ENCODE data around the gene DOCK7. TPM values are rescaled to one million over a fixed set of nuclear protein-coding genes. Genes with fewer than 3 reads are reported as not detected.

The DOCK7 gene
- polyA plus RNA-seq, 3 donors = 2.9 to 3.7 (median 3.5) TPM

- H3K4me1 Mint-ChIP-seq = peaks cover 9% of the 10 kb centered on the region
- no CpG with 5 or more reads among the region's 3 CpGs for WGBS (ENCODE audit: insufficient coverage)
- DNase-seq = no peak
- H3K27me3 Mint-ChIP-seq (ENCODE audit: low read depth in 3 of 3) = peaks cover 0 to 3% (median 0%) of the 10 kb centered on the region in 3 donors
- Histone ChIP-seq H4K20me1 (ENCODE audit: insufficient read depth, low read length) (no peaks in the 10 kb centered on the region), H3K79me2 (ENCODE audit: insufficient read depth, low read length) (no peaks in the 10 kb centered on the region), H2AFZ (ENCODE audit: insufficient read depth, low read depth, low read length, poor library complexity, severe bottlenecking) (no peak overlapping the region), H3K9ac (ENCODE audit: insufficient read depth, low read length, poor library complexity, severe bottlenecking) (no peak overlapping the region), H3K9me3 (replicated peaks in 1 of 2; ENCODE audit: control insufficient read depth in 1 of 2, insufficient read depth in 1 of 2, low read length in 2 of 2) (no peaks in the 10 kb centered on the region), H3K27me3 (ENCODE audit: control insufficient read depth in 2 of 2, insufficient read depth in 2 of 2, low read length in 2 of 2) (no peaks in the 10 kb centered on the region), H3K4me1 (ENCODE audit: control insufficient read depth in 1 of 2, insufficient read depth in 2 of 2, low read length in 2 of 2) (peaks cover 3 to 9% of the 10 kb centered on the region in 2 donors), H3K4me2 (replicated peaks; ENCODE audit: extremely low read depth, low read length, poor library complexity, severe bottlenecking) (no peak overlapping the region), H3K27ac (ENCODE audit: low read depth in 1 of 2, low read length in 2 of 2) (no peak overlapping the region), H3K36me3 (replicated peaks in 1 of 2; ENCODE audit: control insufficient read depth in 1 of 2, insufficient read depth in 2 of 2, low read length in 2 of 2) (peaks cover 0 to 4% of the 10 kb centered on the region in 2 donors), H3K4me3 (replicated peaks in 1 of 3; ENCODE audit: low read depth in 2 of 3, low read length in 3 of 3) (no peak overlapping the region)
- peaks cover 0 to 2% (median 0%) of the 10 kb centered on the region in 7 donors for H3K9me3 Mint-ChIP-seq
- intact Hi-C loops (cut with micrococcal nuclease) = no loop called here
- TF ChIP-seq CTCF (IDR thresholded peaks at IDR 0.05) = no peak
- no peak overlapping the region for H3K4me3 Mint-ChIP-seq
- H3K36me3 Mint-ChIP-seq = peaks cover 6 to 10% of the 10 kb centered on the region in 2 donors
- no peak overlapping the region for H3K27ac Mint-ChIP-seq
Measured at GRCh38 chr1:62481681-62482080, 206.5 kb downstream of the DOCK7 start.

GRCh38 chr1:62476525-62477219 lies 211.5 kb downstream of the DOCK7 start:
- Mint-ChIP-seq H3K4me1 (no peaks in the 10 kb centered on the region), H3K36me3 (peaks cover 19 to 28% of the 10 kb centered on the region in 2 donors), H3K27ac (no peak overlapping the region), H3K4me3 (no peak overlapping the region), H3K27me3 (ENCODE audit: low read depth in 3 of 3) (peaks cover 0 to 3% (median 1%) of the 10 kb centered on the region in 3 donors), H3K9me3 (peaks cover 0 to 2% (median 0%) of the 10 kb centered on the region in 7 donors)
- intact Hi-C loops (cut with micrococcal nuclease) = no loop called here
- no peak overlapping the region for H3K4me2 ChIP-seq (replicated peaks; ENCODE audit: extremely low read depth, low read length, poor library complexity, severe bottlenecking)
- no CpG with 5 or more reads among the region's 3 CpGs for WGBS (ENCODE audit: insufficient coverage)
- no peaks in the 10 kb centered on the region for H3K79me2 ChIP-seq (ENCODE audit: insufficient read depth, low read length)
- no peaks in the 10 kb centered on the region for H4K20me1 ChIP-seq (ENCODE audit: insufficient read depth, low read length)
- no peak overlapping the region for H2AFZ ChIP-seq (ENCODE audit: insufficient read depth, low read depth, low read length, poor library complexity, severe bottlenecking)
- no peak overlapping the region for H3K4me3 ChIP-seq (replicated peaks in 1 of 3; ENCODE audit: low read depth in 2 of 3, low read length in 3 of 3)
- no peak overlapping the region for H3K9ac ChIP-seq (ENCODE audit: insufficient read depth, low read length, poor library complexity, severe bottlenecking)
- peaks cover 13 to 42% of the 10 kb centered on the region in 2 donors for H3K36me3 ChIP-seq (replicated peaks in 1 of 2; ENCODE audit: control insufficient read depth in 1 of 2, insufficient read depth in 2 of 2, low read length in 2 of 2)
- no peaks in the 10 kb centered on the region for H3K9me3 ChIP-seq (replicated peaks in 1 of 2; ENCODE audit: control insufficient read depth in 1 of 2, insufficient read depth in 1 of 2, low read length in 2 of 2)
- no peak for TF ChIP-seq CTCF (IDR thresholded peaks at IDR 0.05)
- no peaks in the 10 kb centered on the region for H3K4me1 ChIP-seq (ENCODE audit: control insufficient read depth in 1 of 2, insufficient read depth in 2 of 2, low read length in 2 of 2)
- H3K27ac ChIP-seq (ENCODE audit: low read depth in 1 of 2, low read length in 2 of 2) = no peak overlapping the region
- H3K27me3 ChIP-seq (ENCODE audit: control insufficient read depth in 2 of 2, insufficient read depth in 2 of 2, low read length in 2 of 2) = no peaks in the 10 kb centered on the region
- no peak for DNase-seq

All from CD14-positive monocyte (primary cell).